Measurements from ENCODE around the gene H1-8.

GRCh38 chr3:129530821-129531220 lies 12.2 kb upstream of the H1-8 start:
- TF ChIP-seq POLR2A (IDR thresholded peaks at IDR 0.05) (no peak), CTCF (IDR thresholded peaks at IDR 0.05) (no peak)
